ENCODE measurements around the gene CHMP6.

Gene CHMP6

GRCh38 chr17:80991645-80992076 is at the start of gene CHMP6:
Gene CHMP6 (plus strand): TSS chr17:80991841. CDS start chr17:80991919, 78 bp downstream.
- peak; percentile 41 for DNase-seq (ENCODE audit: low read depth)

GRCh38 chr17:80942423-80943345 is 49.0 kb upstream of the CHMP6 start:
- DNase-seq (ENCODE audit: low read depth) = no peak

DNA sequence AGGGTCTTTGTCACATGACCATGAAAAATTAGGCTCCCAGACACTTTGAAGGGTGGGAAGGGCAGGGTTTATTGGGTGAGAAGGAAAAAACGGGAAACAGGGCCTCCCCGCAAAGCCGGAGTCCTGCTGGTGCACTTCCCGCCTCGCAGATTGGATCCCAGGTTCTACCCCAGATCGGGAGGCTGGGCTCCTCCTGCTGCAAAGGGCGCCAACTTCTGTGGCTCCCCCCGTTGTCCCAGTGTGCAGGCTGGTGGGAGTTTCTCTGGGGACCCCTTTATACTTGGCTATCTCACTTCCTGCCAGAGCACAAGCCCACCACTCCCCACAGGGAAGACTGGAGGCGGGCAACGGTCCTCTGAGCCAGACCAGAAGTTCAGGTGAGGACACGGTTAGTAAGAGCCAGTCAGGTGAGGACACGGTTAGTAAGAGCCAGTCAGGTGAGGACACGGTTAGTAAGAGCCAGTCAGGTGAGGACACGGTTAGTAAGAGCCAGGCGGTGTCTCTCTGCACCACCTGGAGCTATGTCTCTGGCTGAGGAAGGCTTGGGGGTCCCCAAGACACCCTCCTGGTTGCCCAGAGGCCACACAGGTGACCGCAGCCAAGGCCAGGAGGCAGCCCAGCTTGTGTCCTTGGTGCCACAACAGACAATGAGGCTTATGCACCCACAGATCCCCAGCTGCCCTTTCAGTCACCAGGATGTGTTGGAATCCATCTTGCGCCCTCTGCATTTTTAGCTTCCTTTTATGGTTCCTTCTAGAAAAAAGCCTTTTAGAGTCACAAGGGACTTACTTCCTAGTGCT is 48.1 kb upstream of the CHMP6 start:
- no peak for DNase-seq (ENCODE audit: low read depth)

GRCh38 chr17:80944326-80944725 is 47.3 kb upstream of the CHMP6 start:
- no peak for DNase-seq (ENCODE audit: low read depth)

DNA sequence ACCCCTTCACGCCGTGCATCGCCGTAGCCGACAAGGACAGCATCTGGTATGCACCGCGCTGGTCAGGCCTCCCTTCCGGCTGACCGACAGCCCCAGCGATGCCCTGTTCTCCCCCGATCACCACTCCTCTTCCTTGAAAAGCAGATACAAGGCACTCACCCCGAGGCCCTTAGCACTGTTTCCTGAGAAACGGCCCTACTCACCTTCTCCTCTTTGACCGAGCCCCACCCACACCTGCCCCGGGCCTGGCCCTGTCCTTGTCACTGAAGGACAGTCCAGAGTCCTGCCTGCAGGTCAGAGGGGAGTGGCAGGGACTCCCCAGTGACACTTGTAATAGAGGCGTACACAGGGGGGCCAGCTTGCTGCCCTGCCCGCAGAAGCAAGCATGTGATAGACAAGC is 45.9 kb upstream of the CHMP6 start:
- DNase-seq (ENCODE audit: low read depth) = no peak

GRCh38 chr17:80946449-80946848 is 45.2 kb upstream of the CHMP6 start:
- no peak for DNase-seq (ENCODE audit: low read depth)

GRCh38 chr17:80947200-80947940 is 44.3 kb upstream of the CHMP6 start:
- no peak for DNase-seq (ENCODE audit: low read depth)

GRCh38 chr17:80948019-80948975 is 43.3 kb upstream of the CHMP6 start:
- DNase-seq (ENCODE audit: low read depth) = no peak

DNA sequence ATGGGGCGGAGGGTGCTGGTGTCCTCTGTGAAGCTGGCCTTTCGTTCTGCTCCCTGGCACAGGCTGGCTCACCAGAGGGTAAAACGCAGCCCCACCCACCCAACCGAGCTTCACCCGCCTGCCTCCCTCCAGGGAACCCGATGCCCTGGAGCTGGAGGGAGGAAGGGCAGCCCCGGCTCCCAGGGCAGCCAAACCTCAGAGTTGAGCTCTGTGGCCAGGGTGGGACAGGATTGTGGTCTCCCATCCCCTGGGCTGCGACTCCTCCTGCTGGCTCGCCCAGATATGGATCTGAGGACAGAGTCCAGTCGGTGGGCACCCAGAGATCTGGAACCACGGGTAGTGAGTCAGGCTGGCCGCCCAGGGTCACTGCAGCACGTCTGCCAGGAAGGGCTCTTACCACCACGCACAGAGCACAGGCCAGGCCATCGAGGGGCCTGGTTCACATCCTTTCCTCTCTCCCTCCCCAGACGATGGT is 42.6 kb upstream of the CHMP6 start:
- no peak for DNase-seq (ENCODE audit: low read depth)

DNA sequence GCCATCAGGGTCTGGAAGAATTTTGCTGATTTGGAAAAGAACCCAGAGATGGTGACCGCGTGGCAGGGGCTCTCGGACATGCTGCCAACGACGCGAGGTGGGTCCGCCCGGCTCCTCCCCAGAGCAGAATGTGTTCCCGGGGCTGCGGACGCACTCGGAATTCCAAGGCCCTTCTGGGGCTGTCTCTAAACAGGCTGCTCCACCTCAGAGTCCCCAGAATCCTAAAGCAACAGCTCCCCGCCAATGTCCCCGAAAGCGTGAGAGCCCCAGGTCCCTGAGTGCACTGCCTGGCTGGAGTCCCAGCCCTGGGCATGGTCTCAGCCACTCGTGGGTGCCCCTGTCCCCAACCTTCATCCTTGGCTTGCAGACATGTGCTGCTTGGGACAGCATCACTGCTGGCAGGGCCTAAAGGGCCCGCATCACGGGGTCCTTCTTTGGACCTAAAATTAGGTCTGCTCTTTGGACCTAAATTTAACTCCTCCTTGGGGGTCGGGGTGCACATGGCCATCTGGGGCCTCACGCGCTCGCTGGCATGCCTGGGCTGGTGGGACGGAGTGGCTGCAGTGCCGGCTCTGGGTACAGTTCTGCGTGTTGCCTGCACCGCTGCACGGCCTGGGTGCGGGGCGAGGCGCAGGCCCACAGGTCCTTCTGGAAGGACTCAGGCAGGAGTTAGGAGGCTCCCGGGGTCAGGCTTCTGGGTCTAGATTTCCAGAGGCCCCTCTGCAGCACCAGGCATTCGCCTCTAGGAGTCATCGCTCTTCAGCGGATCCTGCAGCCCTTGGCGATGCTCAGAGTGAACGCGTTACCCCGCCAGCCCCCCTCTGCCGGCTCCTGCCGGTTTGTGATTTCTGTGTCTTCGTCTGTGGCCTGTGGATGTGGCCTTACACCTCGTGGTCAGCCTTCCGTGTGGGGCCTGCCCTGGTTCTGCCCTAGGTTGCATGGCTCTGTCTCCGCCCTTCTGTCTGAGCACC is 41.9 kb upstream of the CHMP6 start:
- no peak for DNase-seq (ENCODE audit: low read depth)

GRCh38 chr17:80950466-80951120 is 41.0 kb upstream of the CHMP6 start:
- no peak for DNase-seq (ENCODE audit: low read depth)

DNA sequence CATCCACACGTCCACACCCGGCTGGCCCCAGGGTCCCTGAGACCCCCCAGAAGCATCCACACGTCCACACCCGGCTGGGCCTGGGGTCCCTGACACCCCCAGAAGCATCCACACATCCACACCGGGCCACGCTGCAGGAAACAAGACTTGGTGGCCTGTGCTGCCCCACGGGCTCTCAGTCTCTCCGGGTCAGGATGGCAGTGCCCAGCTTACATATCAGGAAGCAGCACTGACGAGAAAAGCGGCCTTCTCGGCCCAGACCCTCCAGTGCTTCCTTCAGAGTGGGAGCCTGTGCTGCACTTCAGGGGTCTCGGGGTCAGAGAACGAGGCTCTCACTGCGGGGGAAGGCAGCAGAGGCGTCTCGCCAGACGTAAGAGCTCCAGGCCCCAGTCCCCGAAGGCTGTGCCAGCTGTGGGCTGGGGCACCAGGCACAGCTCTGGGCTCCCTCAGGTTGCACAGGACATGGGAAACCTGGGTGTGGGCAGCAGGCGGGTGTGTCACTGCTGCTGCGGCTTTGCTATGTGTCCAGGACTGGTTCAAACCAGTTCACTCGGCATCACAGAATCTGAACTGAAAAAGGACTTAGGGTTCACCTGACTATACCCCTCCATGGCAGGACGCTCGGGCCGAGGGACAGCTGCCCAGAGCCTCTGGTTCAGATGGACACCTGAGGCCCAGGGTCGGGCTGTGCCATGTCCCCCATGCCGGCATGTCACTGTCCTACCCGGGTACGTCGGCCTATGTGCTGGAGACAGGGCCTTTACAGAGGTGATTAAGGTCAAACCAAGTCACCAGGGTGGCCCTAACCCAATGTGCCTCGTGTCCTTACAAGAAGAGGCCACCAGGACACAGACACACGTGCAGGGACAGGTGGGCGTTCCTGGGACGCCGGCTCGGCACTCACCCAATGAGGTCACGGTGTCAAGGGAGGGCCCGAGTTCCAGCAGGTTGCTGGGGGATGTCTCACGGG is 40.2 kb upstream of the CHMP6 start:
- no peak for DNase-seq (ENCODE audit: low read depth)

GRCh38 chr17:80952291-80952690 is 39.4 kb upstream of the CHMP6 start:
- DNase-seq (ENCODE audit: low read depth) = no peak

- no peak for DNase-seq (ENCODE audit: low read depth)
Measured at GRCh38 chr17:80953471-80954315, 37.9 kb upstream of the CHMP6 start.

GRCh38 chr17:80955078-80955477 is 36.6 kb upstream of the CHMP6 start:
- no peak for DNase-seq (ENCODE audit: low read depth)

- no peak for DNase-seq (ENCODE audit: low read depth)
Measured at GRCh38 chr17:80955671-80956280, 35.9 kb upstream of the CHMP6 start.
